Panc1 (cell line): ENCODE data around the gene JAKMIP3.
"Not testable (repeated sequence)": the region's sequence is repeated elsewhere in the genome, so short reads cannot be mapped to it uniquely, and the experiment has no call there.

Experiments used
- POLR2AphosphoS5 ChIP-seq: IDR thresholded peaks from 2 replicates; pipeline ENCODE4 v1.6.1; 2012; ENCODE audit warnings: mild to moderate bottlenecking, low read depth, low read length, moderate library complexity
- REST ChIP-seq, 2 experiments: IDR thresholded peaks; 2 replicates each; pipeline ENCODE4 v1.6.1; 2011 to 2012; ENCODE audit warnings: low read depth in 2 of 2, control low read depth in 1 of 2, low read length in 1 of 2, mild to moderate bottlenecking in 1 of 2, moderate library complexity in 1 of 2; ENCODE audit not compliant: insufficient read depth in 1 of 2
- SIN3A ChIP-seq: IDR thresholded peaks from 2 replicates; pipeline ENCODE4 v1.6.1; 2012; ENCODE audit warnings: low read depth, mild to moderate bottlenecking, low read length, moderate library complexity, borderline replicate concordance; ENCODE audit not compliant: insufficient read depth
- TF ChIP-seq, protein P1 (sequence below): fragments of 450-650 bp; IDR thresholded peaks from 2 replicates; pipeline ENCODE4 v1.5.1; 2017; ENCODE audit warnings: mild to moderate bottlenecking

DNA sequence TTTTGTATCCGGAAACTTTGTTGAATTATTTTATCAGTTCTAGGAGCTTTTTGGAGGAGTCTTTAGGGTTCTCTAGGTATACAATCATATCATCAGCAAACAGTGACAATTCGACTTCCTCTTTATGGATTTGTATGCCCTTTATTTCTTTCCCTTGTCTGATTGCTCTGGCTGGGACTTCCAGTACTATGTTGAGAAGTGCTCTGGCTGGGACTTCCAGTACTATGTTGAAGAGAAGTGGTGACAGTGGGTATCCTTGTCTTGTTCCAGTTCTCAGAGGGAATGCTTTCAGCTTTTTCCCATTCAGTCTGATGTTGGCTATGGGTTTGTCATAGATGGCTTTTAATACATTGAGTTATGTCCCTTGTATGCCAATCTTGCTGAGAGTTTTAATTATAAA lies 18.6 kb downstream of the JAKMIP3 start:
- TF ChIP-seq REST (IDR thresholded peaks at IDR 0.05; ENCODE audit: insufficient read depth in 1 of 2, low read depth in 2 of 2, low read length in 1 of 2); POLR2AphosphoS5; SIN3A: not testable (repeated sequence)
- TF ChIP-seq, protein P1, sequence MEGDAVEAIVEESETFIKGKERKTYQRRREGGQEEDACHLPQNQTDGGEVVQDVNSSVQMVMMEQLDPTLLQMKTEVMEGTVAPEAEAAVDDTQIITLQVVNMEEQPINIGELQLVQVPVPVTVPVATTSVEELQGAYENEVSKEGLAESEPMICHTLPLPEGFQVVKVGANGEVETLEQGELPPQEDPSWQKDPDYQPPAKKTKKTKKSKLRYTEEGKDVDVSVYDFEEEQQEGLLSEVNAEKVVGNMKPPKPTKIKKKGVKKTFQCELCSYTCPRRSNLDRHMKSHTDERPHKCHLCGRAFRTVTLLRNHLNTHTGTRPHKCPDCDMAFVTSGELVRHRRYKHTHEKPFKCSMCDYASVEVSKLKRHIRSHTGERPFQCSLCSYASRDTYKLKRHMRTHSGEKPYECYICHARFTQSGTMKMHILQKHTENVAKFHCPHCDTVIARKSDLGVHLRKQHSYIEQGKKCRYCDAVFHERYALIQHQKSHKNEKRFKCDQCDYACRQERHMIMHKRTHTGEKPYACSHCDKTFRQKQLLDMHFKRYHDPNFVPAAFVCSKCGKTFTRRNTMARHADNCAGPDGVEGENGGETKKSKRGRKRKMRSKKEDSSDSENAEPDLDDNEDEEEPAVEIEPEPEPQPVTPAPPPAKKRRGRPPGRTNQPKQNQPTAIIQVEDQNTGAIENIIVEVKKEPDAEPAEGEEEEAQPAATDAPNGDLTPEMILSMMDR, result not testable (repeated sequence)
